Raji (cell line): ENCODE measurements around the gene NRG3.

Source experiments
- POLR2A ChIP-seq: IDR thresholded peaks from 2 replicates; pipeline ENCODE4 v1.6.1; 2011; ENCODE audit warnings: low read depth, low read length, control low read depth; ENCODE audit not compliant: insufficient read depth

Gene NRG3

GRCh38 chr10:81874875-81875466 lies at the start of gene NRG3:
Gene NRG3, plus strand, starts transcription at chr10:81875194.
- TF ChIP-seq POLR2A, result no peak

- TF ChIP-seq POLR2A, result no peak
Observed at GRCh38 chr10:81828251-81828650, 46.7 kb upstream of the NRG3 start.

GRCh38 chr10:81831060-81831459 lies 43.9 kb upstream of the NRG3 start:
- TF ChIP-seq POLR2A, result no peak

GRCh38 chr10:81838950-81839349 lies 36.0 kb upstream of the NRG3 start:
- no peak for TF ChIP-seq POLR2A

GRCh38 chr10:81843042-81843441 lies 32.0 kb upstream of the NRG3 start:
- no peak for TF ChIP-seq POLR2A

- no peak for TF ChIP-seq POLR2A
Observed at GRCh38 chr10:81847675-81848074, 27.3 kb upstream of the NRG3 start.

- TF ChIP-seq POLR2A, result no peak
Observed at GRCh38 chr10:81848514-81848913, 26.5 kb upstream of the NRG3 start.

- TF ChIP-seq POLR2A, result no peak
Observed at GRCh38 chr10:81848931-81849330, 26.1 kb upstream of the NRG3 start.

- TF ChIP-seq POLR2A, result no peak
Observed at GRCh38 chr10:81862596-81862995, 12.4 kb upstream of the NRG3 start.

GRCh38 chr10:81863771-81864170 lies 11.2 kb upstream of the NRG3 start:
- no peak for TF ChIP-seq POLR2A

GRCh38 chr10:81865581-81865980 lies 9.4 kb upstream of the NRG3 start:
- TF ChIP-seq POLR2A, result no peak

GRCh38 chr10:81866753-81867152 lies 8.2 kb upstream of the NRG3 start:
- TF ChIP-seq POLR2A, result no peak

- TF ChIP-seq POLR2A, result no peak
Observed at GRCh38 chr10:81870472-81870871, 4.5 kb upstream of the NRG3 start.

GRCh38 chr10:81871558-81871957 lies 3.4 kb upstream of the NRG3 start:
- TF ChIP-seq POLR2A, result no peak

GRCh38 chr10:81872206-81872862 lies 2.7 kb upstream of the NRG3 start:
- no peak for TF ChIP-seq POLR2A

- no peak for TF ChIP-seq POLR2A
Observed at GRCh38 chr10:81873231-81873931, 1.6 kb upstream of the NRG3 start.
